GM23248 (cell line): Measurements from ENCODE around the gene DDX25. TPM values are rescaled to one million over a fixed set of nuclear protein-coding genes. Genes with fewer than 3 reads are reported as not detected.

Source experiments
- DNase-seq: peaks from one replicate; pipeline ENCODE4 v3.0.0-alpha.2; 2015
- H2AFZ ChIP-seq: fragments of 200-600 bp; sonication (generic); 2 replicates; pipeline ENCODE4 v1.6.1; 2016; ENCODE audit warnings: antibody characterized with exemption
- H3F3A ChIP-seq: fragments of 200-600 bp; sonication (generic); 2 replicates; pipeline ENCODE4 v1.6.1; 2016; ENCODE audit warnings: mild to moderate bottlenecking, antibody characterized with exemption, mixed run types; ENCODE audit not compliant: insufficient read depth
- H3K27ac ChIP-seq: fragments of 200-600 bp; sonication (generic); 2 replicates; pipeline ENCODE4 v1.5.1; 2016; ENCODE audit warnings: mild to moderate bottlenecking
- H3K27me3 ChIP-seq: fragments of 200-600 bp; sonication (generic); replicated peaks from 2 replicates; pipeline ENCODE4 v1.6.1; 2016; ENCODE audit warnings: mild to moderate bottlenecking; ENCODE audit not compliant: insufficient read depth
- H3K36me3 ChIP-seq: fragments of 200-600 bp; sonication (generic); 2 replicates; pipeline ENCODE4 v1.6.1; 2016; ENCODE audit warnings: low read depth, mild to moderate bottlenecking
- H3K4me1 ChIP-seq: fragments of 200-600 bp; sonication (generic); 2 replicates; pipeline ENCODE4 v1.6.1; 2016; ENCODE audit warnings: mild to moderate bottlenecking; ENCODE audit not compliant: insufficient read depth
- H3K4me2 ChIP-seq: fragments of 200-600 bp; sonication (generic); one replicate; pipeline ENCODE4 v1.6.1; 2016; ENCODE audit warnings: mild to moderate bottlenecking; ENCODE audit not compliant: unreplicated experiment
- H3K4me3 ChIP-seq: fragments of 200-600 bp; sonication (generic); 2 replicates; pipeline ENCODE4 v1.5.1; 2016; ENCODE audit warnings: mild to moderate bottlenecking
- H3K79me2 ChIP-seq: fragments of 200-600 bp; sonication (generic); 2 replicates; pipeline ENCODE4 v1.6.1; 2016; ENCODE audit warnings: mild to moderate bottlenecking; ENCODE audit not compliant: insufficient read depth
- H3K9ac ChIP-seq: fragments of 200-600 bp; sonication (generic); 2 replicates; pipeline ENCODE4 v1.6.1; 2016; ENCODE audit warnings: mild to moderate bottlenecking
- H3K9me2 ChIP-seq: fragments of 200-600 bp; sonication (generic); 2 replicates; pipeline ENCODE4 v1.6.1; 2016; ENCODE audit warnings: mixed run types, mild to moderate bottlenecking, moderate library complexity; ENCODE audit not compliant: insufficient read depth
- H3K9me3 ChIP-seq: fragments of 200-600 bp; sonication (generic); one replicate; pipeline ENCODE4 v1.6.1; 2017; ENCODE audit warnings: low read depth
- H4K20me1 ChIP-seq: fragments of 200-600 bp; sonication (generic); 2 replicates; pipeline ENCODE4 v1.6.0; 2016; ENCODE audit not compliant: insufficient read depth
- EZH2 ChIP-seq: fragments of 200-600 bp; sonication (generic); IDR thresholded peaks from 2 replicates; pipeline ENCODE4 v1.6.1; 2018; ENCODE audit warnings: antibody characterized with exemption, mild to moderate bottlenecking; ENCODE audit not compliant: insufficient read depth, poor library complexity, severe bottlenecking
- EZH2phosphoT487 ChIP-seq: fragments of 200-600 bp; sonication (generic); IDR thresholded peaks from 2 replicates; pipeline ENCODE4 v1.6.1; 2018; ENCODE audit warnings: antibody characterized with exemption, moderate library complexity, mild to moderate bottlenecking, low read depth; ENCODE audit not compliant: insufficient read depth
- WGBS, 2 experiments: methylation state at CpG; one replicate each; pipeline ENCODE4 v1.1.6; 2015 to 2017; ENCODE audit warnings: low lambda C conversion rate in 2 of 2, low coverage in 1 of 2; ENCODE audit errors: missing lambda C conversion rate in 2 of 2; 5-methylcytosine and 5-hydroxymethylcytosine counted together
- in situ Hi-C: fragments of 300-500 bp; cut with MboI; formaldehyde crosslinking; loops from 2 replicates; pipeline ENCODE4 v1.15.0; 2020
- polyA plus RNA-seq: library from polyadenylated mRNA; unstranded; fragments of >200 nt; fragmentation: Nextera tagmentation; extraction: Ambion mirVana; gene quantifications from 2 replicates; pipeline ENCODE4 v1.2.1, GENCODE V29; 2016
- total RNA-seq: library from RNA; depleted of rRNA; stranded (reverse); fragments of >200 nt; shearing (Covaris generic); gene quantifications from 2 replicates; pipeline ENCODE4 v1.2.3, GENCODE V29; 2014

Gene DDX25
- total and polyA plus RNA-seq, 2 experiments from 2014 or later = not detected

GRCh38 chr11:125947419-125948277, 43.3 kb downstream of the DDX25 start:
- Histone ChIP-seq H4K20me1 (no peaks in the 10 kb centered on the region), H3K27me3 (peaks cover 7% of the 10 kb centered on the region; the same call in 1 of the 2 replicates), H3K9me3 (no peaks in the 10 kb centered on the region), H3K27ac (no peak overlapping the region), H3K4me3 (no peak overlapping the region), H3F3A (no peaks in the 10 kb centered on the region), H3K9me2 (no peaks in the 10 kb centered on the region), H3K36me3 (no peaks in the 10 kb centered on the region), H2AFZ (no peak overlapping the region), H3K4me2 (no peak overlapping the region), H3K4me1 (peaks cover 3% of the 10 kb centered on the region; the same call in 1 of the 2 replicates), H3K9ac (no peak overlapping the region), H3K79me2 (no peaks in the 10 kb centered on the region)
- TF ChIP-seq EZH2 (no peak), EZH2phosphoT487 (no peak)
- in situ Hi-C loops = no loop called here
- no peak for DNase-seq
- WGBS, 2 experiments = 72% methylated on average over 22 to 24 of the region's 24 CpGs

- H3K36me3 ChIP-seq = no peaks in the 10 kb centered on the region
- in situ Hi-C loops = no loop called here
- peaks cover 6% of the 10 kb centered on the region; the same call in 1 of the 2 replicates for H3K4me1 ChIP-seq
- H3F3A ChIP-seq = no peaks in the 10 kb centered on the region
- H3K9me2 ChIP-seq = no peaks in the 10 kb centered on the region
- no peak overlapping the region for H2AFZ ChIP-seq
- H3K27ac ChIP-seq = no peak overlapping the region
- TF ChIP-seq EZH2 (no peak), EZH2phosphoT487 (no peak)
- H3K27me3 ChIP-seq = peaks cover 11% of the 10 kb centered on the region; the same call in 1 of the 2 replicates
- WGBS, 2 experiments = 72 to 73% methylated on average over 22 of the region's 23 CpGs
- H3K4me3 ChIP-seq = no peak overlapping the region
- H4K20me1 ChIP-seq = no peaks in the 10 kb centered on the region
- no peak overlapping the region for H3K9ac ChIP-seq
- DNase-seq = no peak
- H3K9me3 ChIP-seq = no peaks in the 10 kb centered on the region
- no peak overlapping the region for H3K4me2 ChIP-seq
- no peaks in the 10 kb centered on the region for H3K79me2 ChIP-seq
These were observed 44.2 kb downstream of the DDX25 start for GRCh38 chr11:125948278-125949051.

- Histone ChIP-seq H3K9ac (no peak overlapping the region), H3K79me2 (no peaks in the 10 kb centered on the region), H3K4me2 (no peak overlapping the region), H3K4me3 (no peak overlapping the region), H2AFZ (no peak overlapping the region), H4K20me1 (no peaks in the 10 kb centered on the region), H3F3A (no peaks in the 10 kb centered on the region), H3K27me3 (peaks cover 11% of the 10 kb centered on the region; the same call in 1 of the 2 replicates), H3K4me1 (peaks cover 6% of the 10 kb centered on the region; the same call in 1 of the 2 replicates), H3K36me3 (no peaks in the 10 kb centered on the region), H3K9me2 (no peaks in the 10 kb centered on the region), H3K9me3 (no peaks in the 10 kb centered on the region), H3K27ac (no peak overlapping the region)
- DNase-seq = no peak
- WGBS, 2 experiments = 75 to 78% methylated on average over 22 of the region's 22 CpGs
- TF ChIP-seq EZH2phosphoT487 (no peak), EZH2 (no peak)
- in situ Hi-C loops = no loop called here
These were observed 45.2 kb downstream of the DDX25 start for GRCh38 chr11:125949271-125950177.

- H3K36me3 ChIP-seq = no peaks in the 10 kb centered on the region
- 81 to 82% methylated on average over 11 of the region's 11 CpGs for WGBS, 2 experiments
- no peak overlapping the region for H3K4me3 ChIP-seq
- no peaks in the 10 kb centered on the region for H3F3A ChIP-seq
- H3K4me1 ChIP-seq = peaks cover 6% of the 10 kb centered on the region; the same call in 1 of the 2 replicates
- no peak overlapping the region for H3K27ac ChIP-seq
- H4K20me1 ChIP-seq = no peaks in the 10 kb centered on the region
- H3K9me3 ChIP-seq = no peaks in the 10 kb centered on the region
- TF ChIP-seq EZH2 = no peak
- no peak for TF ChIP-seq EZH2phosphoT487
- no peak overlapping the region for H3K9ac ChIP-seq
- no peaks in the 10 kb centered on the region for H3K79me2 ChIP-seq
- H3K9me2 ChIP-seq = no peaks in the 10 kb centered on the region
- DNase-seq = no peak
- no peak overlapping the region for H3K4me2 ChIP-seq
- H3K27me3 ChIP-seq = peaks cover 11% of the 10 kb centered on the region; the same call in 1 of the 2 replicates
- H2AFZ ChIP-seq = no peak overlapping the region
- in situ Hi-C loops = no loop called here
These were observed 45.8 kb downstream of the DDX25 start for GRCh38 chr11:125950178-125950490.
